HG03139 (cell line): ENCODE results near the gene ANKRD40CL.

Experiments used
- ATAC-seq: cut with Tn5 transposase; IDR thresholded peaks from one replicate; pipeline ENCODE4 v1.9.1; 2021; ENCODE audit not compliant: unreplicated experiment

Gene ANKRD40CL

DNA sequence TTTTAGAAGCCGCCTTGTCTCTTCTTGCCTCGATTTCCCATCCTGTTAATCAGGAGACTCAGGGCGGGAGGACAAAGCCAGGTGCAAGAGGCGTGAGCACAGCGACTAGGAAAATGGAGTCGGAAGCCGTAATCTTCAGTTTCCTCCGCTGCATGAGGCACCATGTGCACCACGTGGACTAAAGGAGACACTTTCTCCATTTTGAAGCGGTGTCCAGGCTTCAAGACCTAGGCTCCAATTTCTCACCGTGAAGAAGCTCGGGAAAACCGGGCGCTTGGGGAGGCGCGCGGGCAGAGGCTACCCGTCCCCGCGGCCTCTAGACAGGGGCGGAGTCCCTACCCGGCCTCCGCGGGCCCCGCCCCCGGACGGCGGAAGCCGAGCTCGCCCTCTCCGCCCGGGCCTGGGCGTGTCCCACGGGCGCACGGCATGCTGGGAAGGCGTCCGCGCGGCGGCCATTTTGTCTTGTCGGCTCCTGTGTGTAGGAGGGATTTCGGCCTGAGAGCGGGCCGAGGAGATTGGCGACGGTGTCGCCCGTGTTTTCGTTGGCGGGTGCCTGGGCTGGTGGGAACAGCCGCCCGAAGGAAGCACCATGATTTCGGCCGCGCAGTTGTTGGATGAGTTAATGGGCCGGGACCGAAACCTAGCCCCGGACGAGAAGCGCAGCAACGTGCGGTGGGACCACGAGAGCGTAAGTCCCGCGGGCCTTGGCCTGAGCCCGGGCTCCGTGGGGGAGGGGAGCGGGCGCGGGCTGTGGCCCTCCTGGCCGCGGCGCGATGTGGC, 48.0 kb downstream of the ANKRD40CL start, which contains the start of gene LUC7L3:
Gene LUC7L3, plus strand, starts transcription at position 460 of the 780 bp plus-strand sequence. Its CDS starts 130 bp downstream, at position 590.
- ATAC-seq = peak; percentile 89

DNA sequence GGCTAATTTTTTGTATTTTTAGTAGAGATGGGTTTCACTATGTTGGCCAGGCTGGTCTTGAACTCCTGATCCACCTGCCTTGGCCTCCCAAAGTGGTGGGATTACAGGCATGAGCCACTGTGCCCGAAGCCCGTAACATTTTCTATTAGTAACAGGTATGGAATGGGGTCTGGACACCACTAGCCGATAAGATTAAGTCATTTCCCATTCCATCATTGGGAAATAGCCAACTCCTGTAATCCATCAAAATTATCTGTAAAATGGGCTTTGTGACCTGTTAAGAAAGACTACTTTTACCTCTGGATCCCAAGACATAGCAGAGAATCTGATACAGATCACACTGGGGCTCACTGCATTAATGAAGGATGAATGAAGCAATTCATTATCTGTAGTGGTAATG, 51.8 kb downstream of the ANKRD40CL start:
- ATAC-seq = no peak

DNA sequence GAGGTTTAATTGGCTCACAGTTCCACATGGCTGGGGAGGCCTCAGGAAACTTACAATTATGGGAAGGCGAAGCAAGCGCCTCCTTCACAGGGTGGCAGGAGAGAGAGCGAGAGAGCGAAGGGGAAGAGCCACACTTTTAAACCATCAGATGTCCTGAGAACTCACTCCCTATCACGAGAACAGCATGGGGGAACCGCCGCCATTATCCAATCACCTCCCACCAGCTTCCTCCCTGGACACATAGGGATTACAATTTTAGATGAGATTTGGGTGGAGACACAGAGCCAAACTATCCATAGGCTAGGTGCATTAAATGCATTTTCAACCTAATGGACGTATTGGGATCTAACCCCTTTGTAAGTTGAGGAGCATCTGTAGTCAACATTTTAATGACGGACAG, 54.7 kb downstream of the ANKRD40CL start:
- no peak for ATAC-seq
